ACC112 (cell line): Measurements from ENCODE around the gene C6orf132.
"Not testable (repeated sequence)": the region's sequence is repeated elsewhere in the genome, so short reads cannot be mapped to it uniquely, and the experiment has no call there.

Experiments used
- H2AFZ ChIP-seq: fragments of 200-600 bp; sonication (generic); one replicate; pipeline ENCODE4 v1.6.0; 2017; ENCODE audit warnings: antibody characterized with exemption, low read length; ENCODE audit not compliant: unreplicated experiment
- H3K27ac ChIP-seq: fragments of 200-600 bp; sonication (generic); 2 replicates; pipeline ENCODE4 v1.5.1; 2014; ENCODE audit warnings: low read depth, mild to moderate bottlenecking, antibody characterized with exemption, low read length, moderate library complexity
- H3K27me3 ChIP-seq: fragments of 200-600 bp; sonication (generic); 2 replicates; pipeline ENCODE4 v1.6.1; 2014; ENCODE audit warnings: mild to moderate bottlenecking, antibody characterized with exemption, low read length, moderate library complexity, mixed read lengths; ENCODE audit not compliant: insufficient read depth
- H3K36me3 ChIP-seq: fragments of 200-600 bp; sonication (generic); 2 replicates; pipeline ENCODE4 v1.6.1; 2016; ENCODE audit warnings: mild to moderate bottlenecking, antibody characterized with exemption, low read length, moderate library complexity, mixed read lengths; ENCODE audit not compliant: insufficient read depth
- H3K4me1 ChIP-seq: fragments of 200-600 bp; sonication (generic); one replicate; pipeline ENCODE4 v1.6.1; 2016; ENCODE audit warnings: low read length, mixed read lengths; ENCODE audit not compliant: insufficient read depth, unreplicated experiment, control insufficient read depth
- H3K4me3 ChIP-seq: fragments of 200-600 bp; sonication (generic); 2 replicates; pipeline ENCODE4 v1.5.1; 2014; ENCODE audit warnings: mild to moderate bottlenecking, low read depth, low read length
- H3K79me2 ChIP-seq: fragments of 200-600 bp; sonication (generic); one replicate; pipeline ENCODE4 v1.6.0; 2016; ENCODE audit warnings: low read length; ENCODE audit not compliant: control insufficient read depth, unreplicated experiment, insufficient read depth

Gene C6orf132

GRCh38 chr6:42176981-42177380 is 34.6 kb upstream of the C6orf132 start:
- no peaks in the 10 kb centered on the region for H3K79me2 ChIP-seq
- H3K4me3 ChIP-seq = no peak overlapping the region
- H2AFZ ChIP-seq = no peak overlapping the region
- H3K27ac ChIP-seq = no peak overlapping the region
- no peaks in the 10 kb centered on the region for H3K4me1 ChIP-seq
- H3K27me3 ChIP-seq = no peaks in the 10 kb centered on the region
- H3K36me3 ChIP-seq = no peaks in the 10 kb centered on the region

GRCh38 chr6:42175860-42176259 is 33.4 kb upstream of the C6orf132 start:
- H2AFZ ChIP-seq = no peak overlapping the region
- H3K27ac ChIP-seq = no peak overlapping the region
- no peak overlapping the region for H3K4me3 ChIP-seq
- H3K4me1 ChIP-seq = no peaks in the 10 kb centered on the region
- no peaks in the 10 kb centered on the region for H3K36me3 ChIP-seq
- H3K27me3 ChIP-seq = no peaks in the 10 kb centered on the region
- H3K79me2 ChIP-seq = no peaks in the 10 kb centered on the region

- Histone ChIP-seq H3K4me1 (no peaks in the 10 kb centered on the region), H3K27ac (no peak within 1 kb of the TSS), H3K36me3 (no peaks in the 10 kb centered on the region), H3K79me2 (no peaks in the 10 kb centered on the region), H2AFZ (no peak within 1 kb of the TSS), H3K27me3 (no peaks in the 10 kb centered on the region), H3K4me3 (no peak within 1 kb of the TSS)
These were observed 30.7 kb upstream of the C6orf132 start, which contains the start of gene GUCA1A for GRCh38 chr6:42173101-42173500. Gene GUCA1A, plus strand, starts transcription at chr6:42173364. Its CDS starts 250 bp downstream, at chr6:42173614.

GRCh38 chr6:42171813-42172581 is 29.6 kb upstream of the C6orf132 start:
- no peak overlapping the region for H3K27ac ChIP-seq
- no peaks in the 10 kb centered on the region for H3K4me1 ChIP-seq
- no peak overlapping the region for H3K4me3 ChIP-seq
- H3K79me2 ChIP-seq = no peaks in the 10 kb centered on the region
- H3K27me3 ChIP-seq = no peaks in the 10 kb centered on the region
- H2AFZ ChIP-seq = no peak overlapping the region
- no peaks in the 10 kb centered on the region for H3K36me3 ChIP-seq

GRCh38 chr6:42169780-42170179 is 27.4 kb upstream of the C6orf132 start:
- not testable (repeated sequence) for H3K27me3 ChIP-seq, H2AFZ ChIP-seq, H3K4me3 ChIP-seq, H3K36me3 ChIP-seq, H3K27ac ChIP-seq, H3K79me2 ChIP-seq, H3K4me1 ChIP-seq

GRCh38 chr6:42168650-42169049 is 26.2 kb upstream of the C6orf132 start:
- H3K27me3 ChIP-seq = no peaks in the 10 kb centered on the region
- H3K27ac ChIP-seq = no peak overlapping the region
- H3K4me1 ChIP-seq = no peaks in the 10 kb centered on the region
- no peak overlapping the region for H3K4me3 ChIP-seq
- no peak overlapping the region for H2AFZ ChIP-seq
- no peaks in the 10 kb centered on the region for H3K36me3 ChIP-seq
- H3K79me2 ChIP-seq = no peaks in the 10 kb centered on the region

GRCh38 chr6:42166444-42167141 is 24.2 kb upstream of the C6orf132 start:
- H3K27me3 ChIP-seq = no peaks in the 10 kb centered on the region
- no peaks in the 10 kb centered on the region for H3K79me2 ChIP-seq
- no peak overlapping the region for H3K27ac ChIP-seq
- H3K4me3 ChIP-seq = no peak overlapping the region
- peak overlapping the region; percentile 52 for H2AFZ ChIP-seq
- H3K4me1 ChIP-seq = no peaks in the 10 kb centered on the region
- no peaks in the 10 kb centered on the region for H3K36me3 ChIP-seq

GRCh38 chr6:42165016-42165415 is 22.6 kb upstream of the C6orf132 start:
- H3K4me3 ChIP-seq = no peak overlapping the region
- H3K4me1 ChIP-seq = no peaks in the 10 kb centered on the region
- H2AFZ ChIP-seq = no peak overlapping the region
- H3K36me3 ChIP-seq = no peaks in the 10 kb centered on the region
- no peaks in the 10 kb centered on the region for H3K27me3 ChIP-seq
- H3K27ac ChIP-seq = no peak overlapping the region
- H3K79me2 ChIP-seq = no peaks in the 10 kb centered on the region

GRCh38 chr6:42163981-42164380 is 21.6 kb upstream of the C6orf132 start:
- Histone ChIP-seq H3K4me1 (no peaks in the 10 kb centered on the region), H3K79me2 (no peaks in the 10 kb centered on the region), H3K4me3 (no peak overlapping the region), H3K27ac (no peak overlapping the region), H3K36me3 (no peaks in the 10 kb centered on the region), H2AFZ (no peak overlapping the region), H3K27me3 (no peaks in the 10 kb centered on the region)

GRCh38 chr6:42162812-42163211 is 20.4 kb upstream of the C6orf132 start:
- no peak overlapping the region for H2AFZ ChIP-seq
- H3K4me3 ChIP-seq = no peak overlapping the region
- no peaks in the 10 kb centered on the region for H3K27me3 ChIP-seq
- no peaks in the 10 kb centered on the region for H3K36me3 ChIP-seq
- H3K4me1 ChIP-seq = peaks cover 5% of the 10 kb centered on the region
- no peak overlapping the region for H3K27ac ChIP-seq
- H3K79me2 ChIP-seq = no peaks in the 10 kb centered on the region

- peaks cover 8% of the 10 kb centered on the region for H3K4me1 ChIP-seq
- no peaks in the 10 kb centered on the region for H3K36me3 ChIP-seq
- no peak overlapping the region for H3K4me3 ChIP-seq
- H2AFZ ChIP-seq = no peak overlapping the region
- no peaks in the 10 kb centered on the region for H3K79me2 ChIP-seq
- H3K27ac ChIP-seq = no peak overlapping the region
- no peaks in the 10 kb centered on the region for H3K27me3 ChIP-seq
These were observed 20.0 kb upstream of the C6orf132 start for GRCh38 chr6:42162384-42162783.
